HG02885 (cell line): ENCODE data around the gene MCCC2.
"Not testable (repeated sequence)": the region's sequence is repeated elsewhere in the genome, so short reads cannot be mapped to it uniquely, and the experiment has no call there.

Experiments
- ATAC-seq: cut with Tn5 transposase; IDR thresholded peaks from one replicate; pipeline ENCODE4 v1.9.1; 2021; ENCODE audit warnings: mild to moderate bottlenecking; ENCODE audit not compliant: unreplicated experiment, poor library complexity

The MCCC2 gene

DNA sequence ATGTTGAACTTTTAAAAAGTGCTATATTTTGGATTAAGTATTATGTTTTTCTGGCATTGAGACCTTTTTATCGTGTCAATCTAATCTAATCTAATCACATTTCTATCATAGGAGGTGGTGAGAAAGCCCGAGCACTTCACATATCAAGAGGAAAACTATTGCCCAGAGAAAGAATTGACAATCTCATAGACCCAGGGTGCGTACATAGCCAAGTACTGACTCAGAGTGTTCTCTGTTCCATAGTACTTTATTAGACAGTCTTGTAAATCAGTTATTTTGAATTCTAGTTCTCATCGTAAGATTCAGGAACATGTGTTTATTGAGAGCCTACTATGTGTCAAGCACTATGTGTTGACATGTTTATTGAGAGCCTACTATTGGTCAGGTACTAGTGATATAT is 9.0 kb downstream of the MCCC2 start:
- no peak for ATAC-seq

- ATAC-seq = no peak
Observed at GRCh38 chr5:71597001-71597400, 9.9 kb downstream of the MCCC2 start.

DNA sequence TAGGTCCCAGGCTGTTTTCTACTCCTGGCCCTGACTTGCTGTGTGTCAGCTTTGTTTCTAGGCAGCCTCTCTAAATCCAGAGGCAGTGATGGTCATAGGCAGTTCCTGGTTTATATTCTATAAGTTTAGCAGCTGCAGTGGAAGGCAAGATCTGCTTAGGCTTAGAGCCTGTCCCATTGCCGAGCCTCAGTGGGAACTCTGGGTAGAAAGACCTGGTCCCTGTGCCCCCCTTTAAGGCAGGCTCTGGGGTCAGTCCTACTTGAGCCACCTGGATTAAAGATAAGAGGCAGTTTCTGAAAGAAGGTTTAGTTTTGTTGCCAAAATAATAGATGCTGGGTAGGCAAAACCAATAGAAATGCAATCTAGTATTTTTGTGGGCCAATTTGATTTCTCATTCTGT is 13.6 kb downstream of the MCCC2 start:
- ATAC-seq = no peak

- ATAC-seq = peak; percentile 98
Observed at GRCh38 chr5:71601222-71602026, 14.3 kb downstream of the MCCC2 start.

- not testable (repeated sequence) for ATAC-seq
Observed at GRCh38 chr5:71609916-71610315, 22.8 kb downstream of the MCCC2 start.

- ATAC-seq = no peak
Observed at GRCh38 chr5:71615809-71616208, 28.7 kb downstream of the MCCC2 start.

GRCh38 chr5:71620630-71621029 is 33.5 kb downstream of the MCCC2 start:
- no peak for ATAC-seq

DNA sequence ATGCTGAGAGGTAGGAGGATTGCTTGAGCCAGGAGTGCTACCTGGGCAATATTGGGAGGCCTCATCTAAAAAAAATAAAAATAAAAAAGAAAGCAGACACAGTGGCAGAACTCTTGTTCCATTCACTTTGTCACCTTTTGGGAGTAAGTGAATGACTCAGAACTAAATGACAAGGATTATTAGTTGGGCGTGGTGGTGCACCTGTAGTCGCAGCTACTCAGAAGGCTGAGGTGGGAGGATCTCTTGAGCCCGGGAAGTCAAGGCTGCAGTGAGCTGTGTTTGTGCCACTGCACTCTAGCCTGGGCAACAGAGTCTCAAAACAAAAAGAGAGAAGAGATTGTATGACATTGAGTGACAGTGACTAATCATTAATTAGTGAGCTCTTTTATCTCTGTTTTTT is 34.1 kb downstream of the MCCC2 start:
- ATAC-seq = no peak

GRCh38 chr5:71621741-71622140 is 34.6 kb downstream of the MCCC2 start:
- ATAC-seq = no peak

- ATAC-seq = no peak
Observed at GRCh38 chr5:71623221-71623794, 36.2 kb downstream of the MCCC2 start.

GRCh38 chr5:71629950-71630349 is 42.8 kb downstream of the MCCC2 start:
- ATAC-seq = no peak

DNA sequence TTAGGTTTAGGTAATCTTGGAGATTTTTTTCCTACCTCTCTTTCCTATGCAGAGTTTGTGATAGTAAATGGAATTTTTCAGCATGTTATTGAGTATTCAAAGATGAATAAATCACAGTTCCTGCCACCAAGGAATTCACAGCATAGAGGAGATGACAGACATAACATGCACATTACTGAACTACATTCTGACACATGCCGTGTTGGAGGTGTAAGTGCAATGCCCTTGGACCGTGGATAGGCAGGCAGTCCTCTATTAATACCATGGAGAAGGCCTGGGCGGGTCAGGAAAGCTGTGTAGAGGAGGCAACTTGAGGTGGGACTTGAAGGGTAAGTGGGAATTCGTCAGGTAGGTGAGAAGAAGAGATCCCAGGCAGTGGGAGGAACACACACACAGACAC is 43.9 kb downstream of the MCCC2 start:
- ATAC-seq = no peak

GRCh38 chr5:71632168-71632567 is 45.0 kb downstream of the MCCC2 start:
- ATAC-seq = no peak

DNA sequence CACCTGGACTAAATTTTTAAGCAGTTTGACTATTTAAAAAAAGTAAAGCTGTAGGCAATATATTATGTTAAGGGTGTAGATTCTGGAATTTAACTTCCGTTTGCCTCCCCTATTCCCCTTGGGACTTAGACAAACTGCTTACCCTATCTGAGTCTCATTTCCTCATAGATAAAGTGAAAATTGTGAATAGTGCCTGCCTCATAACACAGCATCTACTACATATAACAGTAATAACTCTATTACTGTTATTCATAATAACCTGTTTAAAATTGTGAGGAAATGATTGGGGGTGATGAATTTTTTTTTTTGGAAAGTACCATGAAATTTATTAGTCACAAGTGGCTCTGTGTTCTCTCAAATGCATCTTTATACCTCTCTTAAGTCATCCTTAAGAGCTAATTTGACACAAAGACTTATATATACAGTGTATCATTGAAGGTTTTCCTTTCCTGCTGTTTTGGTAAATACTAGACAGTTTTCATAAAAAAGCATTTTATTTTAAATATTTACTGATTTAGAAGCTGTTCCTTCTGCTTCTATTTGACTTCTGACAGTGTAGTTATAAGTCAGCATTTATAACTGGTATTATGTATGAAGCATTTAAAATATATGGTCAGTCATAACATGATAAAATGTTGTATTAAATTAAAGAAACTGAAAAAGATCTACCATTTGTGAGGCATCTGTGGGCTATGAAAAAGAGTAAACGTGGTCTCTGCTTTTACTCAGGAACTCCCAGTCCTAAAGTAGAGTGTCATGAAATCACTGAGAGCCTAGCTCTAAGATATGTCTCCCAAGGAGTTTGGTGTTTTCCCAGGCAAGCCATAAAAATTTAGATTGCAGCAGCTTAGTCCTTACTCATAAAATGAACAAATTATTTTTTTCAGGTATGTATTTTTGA is 46.4 kb downstream of the MCCC2 start:
- no peak for ATAC-seq

- no peak for ATAC-seq
Observed at GRCh38 chr5:71637133-71637532, 50.0 kb downstream of the MCCC2 start.

GRCh38 chr5:71640408-71640807 is 53.3 kb downstream of the MCCC2 start:
- ATAC-seq = no peak

DNA sequence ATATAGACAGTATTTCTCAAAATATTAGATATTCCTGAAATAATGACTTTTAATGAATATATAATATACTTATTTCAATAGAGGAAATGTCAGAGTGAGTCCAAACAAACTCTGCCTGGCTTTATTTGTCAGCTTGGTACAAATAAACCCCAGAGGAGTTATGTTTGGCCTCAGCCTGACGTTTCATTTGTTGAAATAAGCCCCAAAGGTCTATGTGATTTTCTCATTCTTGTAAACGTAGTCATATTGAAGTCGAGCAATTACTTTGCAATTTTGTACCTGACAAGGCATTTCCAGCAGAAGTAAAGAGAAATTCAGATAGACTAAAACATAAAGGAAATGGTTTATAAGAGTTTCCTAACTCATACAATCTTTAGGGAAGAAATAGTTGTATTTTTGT is 57.9 kb downstream of the MCCC2 start:
- ATAC-seq = no peak

- ATAC-seq = not testable (repeated sequence)
Observed at GRCh38 chr5:71650940-71651339, 63.8 kb downstream of the MCCC2 start.

DNA sequence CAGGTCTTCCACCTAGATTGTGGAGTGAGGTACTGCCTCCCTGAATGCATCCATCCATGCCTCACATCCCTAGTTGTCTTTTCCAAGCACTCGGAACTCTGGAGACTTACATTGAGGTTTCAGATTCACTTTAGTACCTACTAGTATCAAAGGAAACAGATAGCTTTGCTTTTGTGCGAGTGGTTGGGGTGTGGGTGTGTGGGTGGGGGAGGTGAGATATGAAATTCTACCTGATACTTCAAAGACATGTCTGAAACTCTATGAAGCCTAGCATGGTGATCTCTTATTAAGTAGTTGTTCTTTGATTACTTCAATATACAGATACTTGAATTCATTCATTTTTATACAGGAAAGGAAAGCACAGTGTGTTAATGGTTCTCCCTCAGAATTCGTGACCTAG is 64.4 kb downstream of the MCCC2 start:
- no peak for ATAC-seq

- no peak for ATAC-seq
Observed at GRCh38 chr5:71652349-71652748, 65.2 kb downstream of the MCCC2 start.
